ENCODE measurements around the gene CTIF.

CTIF gene

DNA sequence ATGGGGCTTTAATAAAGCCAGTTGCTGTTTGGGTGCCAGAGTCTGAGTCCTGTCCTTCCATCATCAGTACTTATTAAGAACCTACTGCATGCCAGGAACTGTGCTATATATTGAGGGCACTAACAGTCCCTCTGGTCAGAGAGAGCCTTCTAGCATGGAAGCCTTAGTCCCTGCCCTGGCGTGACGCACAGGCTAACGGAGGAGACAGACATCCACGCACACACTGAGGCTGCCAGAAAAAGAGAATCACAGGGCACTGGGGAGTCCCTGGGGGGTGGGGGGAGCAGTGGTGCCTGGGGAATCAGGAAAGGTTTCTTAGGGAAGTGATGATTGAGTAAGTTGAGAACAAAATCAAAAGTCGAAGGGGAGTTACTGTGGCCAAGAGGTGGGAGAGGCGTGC, 31.5 kb downstream of the CTIF start:
- FAIRE-seq (no peak), DNase-seq (ENCODE audit: insufficient read length, low spot score) (no peak)
- TF ChIP-seq SPI1 (IDR thresholded peaks at IDR 0.05; ENCODE audit: low read depth, low read length): no peak
- no peak for TF ChIP-seq PAX5 (IDR thresholded peaks at IDR 0.05; ENCODE audit: insufficient read depth, low read length, severe bottlenecking)
- no peak for TF ChIP-seq POLR2A (IDR thresholded peaks at IDR 0.05; ENCODE audit: low read depth, low read length)
- no peak for TF ChIP-seq TAF1 (IDR thresholded peaks at IDR 0.05; ENCODE audit: low read depth, low read length)
- TF ChIP-seq POLR2AphosphoS5 (IDR thresholded peaks at IDR 0.05; ENCODE audit: low read depth, low read length): no peak
- no peak for TF ChIP-seq POU2F2 (IDR thresholded peaks at IDR 0.05; ENCODE audit: low read depth, low read length)

- FAIRE-seq (no peak), DNase-seq (ENCODE audit: insufficient read length, low spot score) (no peak)
- TF ChIP-seq POLR2AphosphoS5 (IDR thresholded peaks at IDR 0.05; ENCODE audit: low read depth, low read length) (no peak), TAF1 (IDR thresholded peaks at IDR 0.05; ENCODE audit: low read depth, low read length) (no peak), POLR2A (IDR thresholded peaks at IDR 0.05; ENCODE audit: low read depth, low read length) (no peak), POU2F2 (IDR thresholded peaks at IDR 0.05; ENCODE audit: low read depth, low read length) (no peak), SPI1 (IDR thresholded peaks at IDR 0.05; ENCODE audit: low read depth, low read length) (no peak), PAX5 (IDR thresholded peaks at IDR 0.05; ENCODE audit: insufficient read depth, low read length, severe bottlenecking) (no peak)
Measured at GRCh38 chr18:48571639-48572384, 33.0 kb downstream of the CTIF start.

GRCh38 chr18:48572402-48573126, 33.7 kb downstream of the CTIF start:
- DNase-seq (ENCODE audit: insufficient read length, low spot score) (no peak), FAIRE-seq (no peak)
- TF ChIP-seq PAX5 (IDR thresholded peaks at IDR 0.05; ENCODE audit: insufficient read depth, low read length, severe bottlenecking) (no peak), POLR2A (IDR thresholded peaks at IDR 0.05; ENCODE audit: low read depth, low read length) (no peak), SPI1 (IDR thresholded peaks at IDR 0.05; ENCODE audit: low read depth, low read length) (no peak), TAF1 (IDR thresholded peaks at IDR 0.05; ENCODE audit: low read depth, low read length) (no peak), POU2F2 (IDR thresholded peaks at IDR 0.05; ENCODE audit: low read depth, low read length) (no peak), POLR2AphosphoS5 (IDR thresholded peaks at IDR 0.05; ENCODE audit: low read depth, low read length) (no peak)

GRCh38 chr18:48573632-48574283, 34.9 kb downstream of the CTIF start:
- FAIRE-seq (no peak), DNase-seq (ENCODE audit: insufficient read length, low spot score) (no peak)
- TF ChIP-seq POLR2A (IDR thresholded peaks at IDR 0.05; ENCODE audit: low read depth, low read length): no peak
- no peak for TF ChIP-seq POU2F2 (IDR thresholded peaks at IDR 0.05; ENCODE audit: low read depth, low read length)
- TF ChIP-seq POLR2AphosphoS5 (IDR thresholded peaks at IDR 0.05; ENCODE audit: low read depth, low read length): no peak
- no peak for TF ChIP-seq PAX5 (IDR thresholded peaks at IDR 0.05; ENCODE audit: insufficient read depth, low read length, severe bottlenecking)
- TF ChIP-seq TAF1 (IDR thresholded peaks at IDR 0.05; ENCODE audit: low read depth, low read length): no peak
- TF ChIP-seq SPI1 (IDR thresholded peaks at IDR 0.05; ENCODE audit: low read depth, low read length): no peak

DNA sequence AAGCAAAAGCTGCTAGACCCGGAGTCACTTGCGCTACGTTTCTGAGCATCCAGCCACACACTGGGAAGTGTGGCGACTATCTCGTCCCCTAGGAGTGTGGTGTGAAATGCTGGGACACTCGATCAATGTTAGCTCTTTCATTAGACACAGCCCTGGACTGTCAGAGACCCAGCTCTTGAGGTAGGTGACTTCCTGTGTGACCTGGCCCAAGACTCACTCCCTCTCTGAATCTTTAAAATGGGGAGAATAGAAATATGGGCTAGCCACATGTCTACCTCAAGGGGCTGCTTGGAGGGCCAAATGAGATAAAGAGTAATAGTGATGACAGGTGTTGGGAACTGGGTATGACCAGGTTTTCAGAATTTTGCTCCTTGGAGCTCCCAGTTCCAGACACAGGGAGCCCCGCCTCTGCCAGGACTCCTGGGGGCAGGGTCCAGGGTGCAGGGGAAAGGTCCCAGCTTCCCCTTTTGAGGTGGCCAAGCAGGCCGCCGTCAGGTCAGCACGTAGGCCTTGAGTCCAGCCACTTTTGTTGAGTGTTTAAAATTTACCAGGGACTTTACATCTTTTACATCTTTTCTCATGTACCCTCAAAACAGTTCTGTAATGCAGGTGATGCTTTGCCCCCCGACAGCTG, 36.0 kb downstream of the CTIF start:
- DNase-seq (ENCODE audit: insufficient read length, low spot score) (no peak), FAIRE-seq (no peak)
- TF ChIP-seq SPI1 (IDR thresholded peaks at IDR 0.05; ENCODE audit: low read depth, low read length) (no peak), POLR2AphosphoS5 (IDR thresholded peaks at IDR 0.05; ENCODE audit: low read depth, low read length) (no peak)

GRCh38 chr18:48575301-48575657, 36.4 kb downstream of the CTIF start:
- FAIRE-seq: no peak
- DNase-seq (ENCODE audit: insufficient read length, low spot score): no peak
- TF ChIP-seq POLR2A (IDR thresholded peaks at IDR 0.05; ENCODE audit: low read depth, low read length) (no peak), PAX5 (IDR thresholded peaks at IDR 0.05; ENCODE audit: insufficient read depth, low read length, severe bottlenecking) (no peak)

GRCh38 chr18:48575658-48576456, 37.0 kb downstream of the CTIF start:
- FAIRE-seq (no peak), DNase-seq (ENCODE audit: insufficient read length, low spot score) (no peak)
- no peak for TF ChIP-seq POLR2AphosphoS5 (IDR thresholded peaks at IDR 0.05; ENCODE audit: low read depth, low read length)
- TF ChIP-seq PAX5 (IDR thresholded peaks at IDR 0.05; ENCODE audit: insufficient read depth, low read length, severe bottlenecking): no peak
- no peak for TF ChIP-seq POLR2A (IDR thresholded peaks at IDR 0.05; ENCODE audit: low read depth, low read length)
- no peak for TF ChIP-seq SPI1 (IDR thresholded peaks at IDR 0.05; ENCODE audit: low read depth, low read length)
- TF ChIP-seq TAF1 (IDR thresholded peaks at IDR 0.05; ENCODE audit: low read depth, low read length): no peak
- TF ChIP-seq POU2F2 (IDR thresholded peaks at IDR 0.05; ENCODE audit: low read depth, low read length): no peak

DNA sequence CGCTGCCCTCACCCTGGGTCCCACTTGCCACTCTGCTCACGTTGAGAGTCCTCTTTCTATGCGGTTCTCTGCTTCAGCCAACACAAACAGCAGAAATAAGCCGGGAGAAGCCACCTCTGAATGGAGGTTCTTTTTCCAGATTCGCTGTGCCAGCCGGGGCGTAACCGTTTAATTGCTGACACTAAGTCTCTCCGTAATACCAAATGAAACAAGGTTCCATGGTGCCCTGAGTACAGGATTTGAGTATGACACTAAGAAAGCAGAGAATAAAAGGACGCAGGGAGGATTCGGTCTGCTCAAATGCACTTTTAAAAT, 37.6 kb downstream of the CTIF start:
- TF ChIP-seq POLR2A (IDR thresholded peaks at IDR 0.05; ENCODE audit: low read depth, low read length) (no peak), SPI1 (IDR thresholded peaks at IDR 0.05; ENCODE audit: low read depth, low read length) (no peak), TAF1 (IDR thresholded peaks at IDR 0.05; ENCODE audit: low read depth, low read length) (no peak), PAX5 (IDR thresholded peaks at IDR 0.05; ENCODE audit: insufficient read depth, low read length, severe bottlenecking) (no peak), POU2F2 (IDR thresholded peaks at IDR 0.05; ENCODE audit: low read depth, low read length) (no peak), POLR2AphosphoS5 (IDR thresholded peaks at IDR 0.05; ENCODE audit: low read depth, low read length) (no peak)
- FAIRE-seq: no peak

More for the DNA sequence above, 37.6 kb downstream of the CTIF start:
- no peak for DNase-seq (ENCODE audit: insufficient read length, low spot score)

All from GM12891 (cell line).